IPS-18c (cell line): ENCODE results near the gene NPDC1.
A peak's percentile ranks its signal among the peaks of the same experiment; 100 is the strongest.

Experiments
- H3K4me3 ChIP-seq: 2 replicates; pipeline ENCODE4 v1.7.0; 2013; ENCODE audit warnings: low read depth, mild to moderate bottlenecking, low read length, moderate library complexity; ENCODE audit not compliant: insufficient read depth
- H3K9me3 ChIP-seq: one replicate; pipeline ENCODE4 v1.6.1; 2013; ENCODE audit warnings: mild to moderate bottlenecking, low read length, moderate library complexity; ENCODE audit not compliant: control insufficient read depth, insufficient read depth

Gene NPDC1

GRCh38 chr9:137077758-137078693 is 32.0 kb upstream of the NPDC1 start:
- Histone ChIP-seq H3K4me3 (peak overlapping the region; percentile 52), H3K9me3 (no peaks in the 10 kb centered on the region)

- H3K4me3 ChIP-seq: peak within 1 kb of the TSS; percentile 52
- H3K9me3 ChIP-seq: no peaks in the 10 kb centered on the region
Observed at GRCh38 chr9:137077010-137077747, 31.2 kb upstream of the NPDC1 start, which contains the start of gene UAP1L1. UAP1L1 (plus strand) TSS chr9:137077517; CDS start chr9:137077533, 16 bp downstream.

DNA sequence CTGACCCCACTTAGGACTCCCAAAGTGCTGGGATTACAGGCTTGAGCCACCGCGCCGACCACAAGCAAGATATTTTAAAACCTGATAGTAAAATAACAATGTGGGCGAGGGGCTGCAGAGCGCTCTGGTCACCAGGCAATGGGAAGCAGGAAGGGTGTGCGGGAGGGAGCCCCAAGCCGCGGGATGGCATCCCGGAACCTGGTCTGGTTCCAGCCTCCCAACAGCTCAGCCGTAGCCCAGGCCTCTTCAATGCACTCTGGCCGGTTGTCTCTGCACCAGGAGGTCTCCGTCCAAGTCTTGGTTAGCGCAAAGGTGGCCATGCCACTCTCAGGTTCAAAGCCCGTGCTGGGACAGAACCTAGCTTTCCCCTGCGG is 30.6 kb upstream of the NPDC1 start:
- H3K4me3 ChIP-seq: peak overlapping the region; percentile 36; the same call in 1 of the 2 replicates
- H3K9me3 ChIP-seq: no peaks in the 10 kb centered on the region

DNA sequence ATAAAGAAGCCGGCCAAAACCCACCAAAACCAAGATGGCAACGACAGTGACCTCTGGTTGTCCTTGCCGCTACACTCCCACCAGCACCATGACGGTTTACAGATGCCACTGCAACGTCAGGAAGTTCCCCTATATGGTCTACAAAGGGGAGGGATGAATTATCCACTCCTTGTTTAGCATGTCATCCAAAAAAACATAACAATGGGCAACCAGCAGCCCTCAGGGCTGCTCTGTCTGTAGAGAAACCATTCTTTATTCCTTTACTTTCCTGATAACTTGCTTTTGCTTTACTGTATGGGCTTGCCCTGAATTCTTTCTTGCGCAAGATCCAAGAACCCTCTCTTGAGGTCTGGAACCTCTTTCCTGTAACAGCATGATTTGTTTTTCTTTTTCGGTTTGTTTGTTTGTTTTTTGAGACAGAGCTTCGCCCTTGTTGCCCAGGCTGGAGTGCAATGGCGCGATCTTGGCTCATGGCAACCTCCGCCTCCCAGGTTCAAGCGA is 29.3 kb upstream of the NPDC1 start:
- H3K9me3 ChIP-seq: no peaks in the 10 kb centered on the region
- H3K4me3 ChIP-seq: no peak overlapping the region

DNA sequence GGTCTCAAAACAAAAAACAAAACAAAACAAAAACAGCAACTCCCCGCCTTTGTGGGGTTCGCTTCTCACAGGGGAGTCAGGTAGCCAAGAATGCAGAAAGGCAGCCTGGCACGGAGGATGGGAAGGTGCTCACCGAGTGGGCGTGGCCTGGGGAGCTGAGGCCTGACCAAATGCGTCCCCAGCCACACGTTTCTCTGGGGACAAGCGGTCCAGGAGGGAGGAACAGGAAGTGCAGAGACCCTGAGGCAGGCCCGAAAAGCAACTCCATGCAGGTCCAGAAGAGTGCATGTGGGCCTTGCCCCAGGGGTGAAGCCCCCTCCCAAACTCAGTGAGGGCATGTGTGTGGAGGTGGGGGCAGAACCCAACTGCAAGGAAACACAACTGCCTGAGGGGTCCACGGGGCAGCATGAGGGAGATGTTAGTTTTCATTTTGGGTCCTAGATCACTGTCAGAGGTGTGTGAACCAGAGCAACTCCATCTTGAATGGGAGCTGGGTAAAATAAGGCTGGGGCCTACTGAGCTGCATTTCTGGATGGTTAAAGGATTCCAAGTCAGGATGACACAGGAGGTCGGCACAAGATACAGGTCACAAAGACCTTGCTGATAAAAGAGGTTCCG is 28.8 kb upstream of the NPDC1 start:
- Histone ChIP-seq H3K9me3 (no peaks in the 10 kb centered on the region), H3K4me3 (no peak overlapping the region)

DNA sequence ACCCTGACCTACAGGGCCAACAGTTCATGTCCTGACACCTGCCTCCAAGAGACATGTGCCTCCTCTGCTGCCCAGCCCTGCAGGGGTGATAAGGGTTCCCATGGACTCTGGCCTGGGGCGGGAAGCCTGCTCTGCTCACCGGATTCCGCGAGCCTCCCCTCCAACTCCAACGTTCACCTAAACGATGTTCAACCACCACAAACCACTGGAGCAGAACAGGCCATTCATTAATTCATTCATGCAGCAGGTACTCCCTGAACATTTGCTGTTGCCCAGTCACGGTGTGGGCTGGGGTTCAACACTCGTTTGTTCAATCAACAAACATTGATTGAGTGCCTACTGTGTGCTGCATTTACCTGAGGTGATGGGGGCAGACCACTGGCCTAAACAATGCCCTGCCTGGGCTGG is 28.0 kb upstream of the NPDC1 start:
- H3K9me3 ChIP-seq: no peaks in the 10 kb centered on the region

DNA sequence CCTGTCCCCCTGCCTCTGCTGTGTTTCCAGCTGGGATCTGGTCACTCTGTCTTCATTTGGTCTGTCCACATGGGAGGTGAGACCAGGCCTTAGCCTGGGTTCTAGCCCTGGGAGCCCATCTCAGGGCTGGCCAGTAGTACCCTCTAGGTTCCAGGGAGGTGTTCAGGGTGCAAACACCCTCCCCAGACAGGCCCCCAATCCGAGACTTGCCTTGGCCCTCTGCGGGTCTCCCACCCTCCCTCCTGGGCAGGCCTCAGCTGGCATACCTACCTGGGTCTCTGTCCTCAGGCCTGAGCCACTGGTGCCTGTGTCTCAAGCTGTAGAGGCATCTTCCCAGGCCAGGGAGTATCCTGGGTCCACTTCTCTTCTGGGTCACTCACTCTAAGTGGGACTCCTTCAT is 25.3 kb upstream of the NPDC1 start:
- no peaks in the 10 kb centered on the region for H3K9me3 ChIP-seq
- peak overlapping the region; percentile 63 for H3K4me3 ChIP-seq

More for the DNA sequence above, 28.0 kb upstream of the NPDC1 start:
- H3K4me3 ChIP-seq: no peak overlapping the region

GRCh38 chr9:137070906-137071275 is 24.9 kb upstream of the NPDC1 start:
- H3K9me3 ChIP-seq: no peaks in the 10 kb centered on the region
- H3K4me3 ChIP-seq: peak overlapping the region; percentile 63

- no peaks in the 10 kb centered on the region for H3K9me3 ChIP-seq
Observed at GRCh38 chr9:137070201-137070905, 24.4 kb upstream of the NPDC1 start, which contains the start of gene SAPCD2. SAPCD2 (minus strand) TSS chr9:137070557; CDS start chr9:137070460, 97 bp downstream.

DNA sequence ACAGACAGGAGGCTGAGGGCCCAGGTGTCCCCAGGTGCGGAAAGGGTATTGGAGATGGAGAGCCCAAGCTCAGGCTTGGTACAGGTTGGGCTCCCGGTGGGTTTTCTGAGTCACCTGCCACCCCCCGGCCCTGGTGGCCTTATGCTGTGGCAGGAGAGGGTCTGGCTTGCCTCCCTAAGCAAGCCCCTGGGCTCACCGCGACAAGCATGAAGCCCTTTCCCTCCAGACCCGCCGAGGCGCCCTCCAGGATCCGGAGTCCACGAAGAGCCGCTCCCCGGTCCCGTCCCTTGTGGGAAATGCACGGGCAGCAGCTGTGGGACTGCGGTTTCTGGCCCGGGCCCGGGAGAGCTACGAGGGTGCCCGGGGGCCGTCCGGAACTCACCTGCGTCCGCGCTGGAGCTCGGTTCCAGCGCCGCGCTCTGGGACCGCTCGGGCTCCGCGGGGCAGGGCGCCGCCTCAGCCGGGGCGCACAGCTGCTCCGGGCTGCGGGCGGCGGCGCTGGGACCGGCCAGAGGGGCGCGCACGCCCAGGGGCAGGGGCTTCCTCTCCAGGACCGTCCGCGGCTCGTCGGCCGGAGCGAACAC is 23.6 kb upstream of the NPDC1 start:
- Histone ChIP-seq H3K4me3 (peak overlapping the region; percentile 63), H3K9me3 (no peaks in the 10 kb centered on the region)

More at GRCh38 chr9:137070201-137070905, 24.4 kb upstream of the NPDC1 start, which contains the start of gene SAPCD2:
- peak within 1 kb of the TSS; percentile 63 for H3K4me3 ChIP-seq

DNA sequence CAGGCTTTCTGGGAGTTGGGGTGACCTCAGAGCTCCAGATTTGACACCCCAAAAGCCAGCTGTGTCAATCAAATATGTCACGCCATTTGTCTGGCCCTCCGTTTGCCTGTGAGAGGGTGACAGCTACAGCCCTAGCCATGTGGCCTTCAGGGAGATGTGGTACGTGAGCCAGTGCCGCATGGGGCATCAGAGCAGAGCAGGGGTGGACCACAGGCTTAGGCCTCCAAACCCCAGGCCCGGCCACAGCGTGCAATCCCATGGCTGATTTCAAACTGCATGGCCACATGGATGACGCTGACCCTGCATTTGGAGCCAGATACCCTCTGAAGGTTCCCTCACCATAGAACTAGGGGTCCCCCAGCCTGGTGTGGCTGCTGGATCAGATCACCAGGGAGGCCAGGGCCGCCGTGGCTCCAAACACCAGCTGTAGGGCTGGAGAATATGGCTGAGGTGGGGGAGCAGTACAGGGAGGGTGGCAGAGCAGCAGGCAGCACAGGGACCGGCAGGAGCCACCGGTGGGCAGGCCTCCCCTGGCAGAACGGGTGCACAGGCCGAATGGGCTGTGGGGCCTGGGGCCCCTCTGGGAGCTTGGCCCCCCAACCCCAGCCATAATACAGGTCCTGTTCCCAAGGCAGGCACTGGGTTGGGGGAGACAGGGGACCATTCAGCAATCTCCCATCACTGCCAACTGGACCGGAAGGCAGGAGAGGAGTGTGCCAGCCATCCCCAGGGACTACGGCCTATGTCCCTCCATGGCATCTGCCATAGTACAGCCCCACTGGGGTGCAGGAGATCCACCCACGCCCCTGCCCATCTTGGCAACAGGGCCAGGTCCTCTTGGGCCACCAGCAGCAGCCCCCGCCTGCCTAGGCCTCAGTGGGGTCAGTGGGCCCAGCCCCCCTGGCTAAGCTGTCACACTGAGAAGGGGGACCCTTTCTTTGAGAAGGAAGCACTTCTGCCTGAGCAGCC is 22.8 kb upstream of the NPDC1 start:
- no peaks in the 10 kb centered on the region for H3K9me3 ChIP-seq
- peak overlapping the region; percentile 63 for H3K4me3 ChIP-seq

DNA sequence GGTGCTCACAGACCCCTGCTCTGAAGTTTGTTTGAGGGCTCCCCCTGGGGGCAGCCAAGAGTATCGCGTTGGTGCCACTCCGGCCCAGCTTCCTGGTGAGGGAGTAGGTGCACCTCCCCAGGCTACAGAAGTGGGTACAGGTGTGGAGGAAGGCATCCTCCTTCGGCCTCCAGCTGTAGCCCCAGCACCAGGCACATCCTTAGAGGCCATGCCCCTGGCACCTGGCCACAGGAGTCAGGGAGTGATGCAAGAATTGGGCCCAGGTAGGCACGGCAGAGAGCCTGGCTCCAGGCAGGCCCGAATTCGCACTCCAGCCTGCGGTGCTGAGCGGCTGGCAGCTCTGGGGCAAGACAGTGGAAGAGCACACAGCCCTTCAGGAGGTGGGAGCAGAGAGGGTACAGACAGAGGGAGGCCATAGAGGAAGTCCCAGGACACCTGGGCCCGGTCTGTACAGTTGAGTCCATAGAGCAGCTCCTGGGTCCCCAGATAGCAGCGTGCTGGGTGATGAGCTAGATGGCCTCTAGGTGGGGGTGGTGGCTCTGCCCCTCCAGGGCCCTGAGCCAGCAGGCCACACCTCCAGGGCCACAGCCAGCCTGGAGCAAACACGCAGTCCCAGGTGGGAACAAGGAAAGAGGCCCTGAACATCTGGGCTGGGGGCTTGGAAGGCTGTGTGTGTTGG is 22.0 kb upstream of the NPDC1 start:
- H3K9me3 ChIP-seq: no peaks in the 10 kb centered on the region
- no peak overlapping the region for H3K4me3 ChIP-seq

- no peaks in the 10 kb centered on the region for H3K9me3 ChIP-seq
- no peak overlapping the region for H3K4me3 ChIP-seq
Observed at GRCh38 chr9:137066096-137066861, 20.3 kb upstream of the NPDC1 start.

- Histone ChIP-seq H3K9me3 (no peaks in the 10 kb centered on the region), H3K4me3 (no peak overlapping the region)
Observed at GRCh38 chr9:137065336-137065967, 19.5 kb upstream of the NPDC1 start.
